HG02623 (cell line): ENCODE measurements around the gene WDR38.

Experiments used
- ATAC-seq: cut with Tn5 transposase; IDR thresholded peaks from one replicate; pipeline ENCODE4 v1.9.1; 2021; ENCODE audit warnings: moderate library complexity; ENCODE audit not compliant: unreplicated experiment

The WDR38 gene

DNA sequence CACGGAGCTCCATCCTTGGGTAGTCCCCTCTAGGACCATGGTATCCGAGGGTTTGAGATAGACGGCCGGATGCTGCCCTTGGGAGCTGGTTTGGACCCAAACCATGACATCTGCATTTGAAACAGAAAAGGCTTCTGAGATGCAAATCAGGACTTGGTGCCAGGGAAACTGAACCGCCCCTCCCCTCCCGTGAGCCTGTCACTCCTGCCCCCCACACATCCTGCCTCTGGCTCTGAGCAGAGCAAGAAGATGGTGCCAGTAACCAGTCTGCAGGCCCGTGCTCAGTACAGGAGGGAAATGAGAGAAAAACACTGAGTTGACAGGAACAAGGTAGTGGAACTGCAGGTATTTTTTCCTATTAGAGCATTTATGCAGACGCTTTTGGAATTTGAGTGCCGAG lies 27.2 kb downstream of the WDR38 start:
- no peak for ATAC-seq

DNA sequence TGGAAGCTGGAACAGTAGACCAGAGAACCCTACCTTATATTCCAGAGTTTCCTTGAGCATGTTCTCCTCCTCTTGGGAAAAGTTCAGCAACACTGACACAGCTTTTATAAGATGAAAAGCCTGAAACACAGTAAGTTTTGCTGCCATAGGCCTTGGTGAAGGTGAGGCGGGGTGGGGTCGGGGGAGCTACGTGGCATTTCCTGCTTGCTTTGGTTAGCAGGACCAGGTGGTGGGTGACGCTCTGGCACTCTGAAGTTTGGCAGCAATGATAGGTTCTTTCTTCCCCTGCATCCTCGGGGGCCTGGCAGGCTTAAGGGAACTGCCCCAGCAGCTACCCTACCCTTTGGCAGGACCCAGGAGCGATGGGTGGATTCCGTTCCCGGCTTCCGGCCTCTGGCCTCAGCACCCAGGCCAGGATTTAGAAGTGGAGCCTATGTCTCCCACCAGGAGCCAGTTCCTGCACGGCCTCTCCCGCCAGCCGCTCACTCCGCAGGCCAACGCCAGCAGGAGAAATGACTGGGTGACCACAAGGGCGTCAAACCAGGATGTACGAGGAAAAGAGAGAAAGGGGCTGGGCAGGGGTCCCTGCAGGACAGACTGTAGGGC lies 28.0 kb downstream of the WDR38 start:
- no peak for ATAC-seq

DNA sequence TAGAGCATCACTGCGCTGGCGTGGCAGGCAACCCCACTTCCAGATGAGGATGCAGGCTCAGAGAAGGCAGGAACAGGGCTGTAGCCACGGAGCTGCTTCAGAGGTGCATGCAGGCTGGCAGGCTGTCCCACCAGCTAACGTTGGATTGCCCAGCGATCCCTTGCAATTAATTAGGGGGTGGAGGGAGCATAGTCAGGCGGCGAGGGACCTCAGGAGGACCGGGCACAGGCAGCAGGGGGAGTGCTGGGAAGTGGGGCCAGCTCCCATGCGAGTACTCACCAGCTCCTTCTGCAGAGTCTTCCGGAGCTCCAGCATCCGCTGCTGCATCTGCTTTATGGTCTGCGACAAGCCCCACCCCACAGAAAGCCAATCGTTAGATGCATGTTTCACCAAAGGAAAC lies 29.0 kb downstream of the WDR38 start:
- ATAC-seq: no peak

DNA sequence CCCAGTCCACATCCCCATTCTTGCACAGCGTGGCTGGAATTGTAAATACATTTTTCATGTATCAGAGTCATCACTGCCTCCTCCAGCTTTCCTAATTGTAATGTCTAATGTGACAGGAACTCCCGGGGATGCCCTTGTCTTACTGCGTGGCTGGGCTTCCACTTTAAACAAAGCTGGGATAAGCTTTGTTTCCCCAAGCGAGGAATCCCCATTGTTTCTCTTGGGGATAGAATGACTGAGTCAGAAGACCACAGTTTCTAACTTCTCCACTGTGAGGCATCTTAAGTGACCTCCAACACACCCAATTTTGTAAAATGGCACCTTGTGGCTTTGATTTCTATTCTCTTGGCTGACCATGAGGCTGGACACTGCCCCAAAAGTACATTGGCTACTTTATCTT lies 31.1 kb downstream of the WDR38 start:
- no peak for ATAC-seq

DNA sequence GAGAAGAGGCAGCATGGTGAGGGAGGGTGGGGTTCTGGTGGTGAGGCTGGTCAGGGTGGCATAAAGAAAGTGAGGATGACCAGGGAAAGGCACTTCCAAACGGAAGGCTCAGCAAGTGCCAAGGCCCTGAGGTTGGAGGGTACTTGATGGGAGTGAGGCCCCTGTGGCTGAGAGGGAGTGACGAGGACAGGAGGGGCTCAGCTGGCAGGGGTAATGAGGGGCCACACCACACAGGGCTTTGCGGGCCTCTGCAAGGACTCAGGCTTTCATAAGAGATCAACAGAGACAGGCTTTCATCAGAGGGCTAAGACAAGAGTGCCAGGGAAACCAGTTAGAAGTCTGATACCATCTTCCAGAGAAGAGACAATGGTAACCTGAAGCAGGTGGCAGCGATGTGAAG lies 32.3 kb downstream of the WDR38 start:
- no peak for ATAC-seq

DNA sequence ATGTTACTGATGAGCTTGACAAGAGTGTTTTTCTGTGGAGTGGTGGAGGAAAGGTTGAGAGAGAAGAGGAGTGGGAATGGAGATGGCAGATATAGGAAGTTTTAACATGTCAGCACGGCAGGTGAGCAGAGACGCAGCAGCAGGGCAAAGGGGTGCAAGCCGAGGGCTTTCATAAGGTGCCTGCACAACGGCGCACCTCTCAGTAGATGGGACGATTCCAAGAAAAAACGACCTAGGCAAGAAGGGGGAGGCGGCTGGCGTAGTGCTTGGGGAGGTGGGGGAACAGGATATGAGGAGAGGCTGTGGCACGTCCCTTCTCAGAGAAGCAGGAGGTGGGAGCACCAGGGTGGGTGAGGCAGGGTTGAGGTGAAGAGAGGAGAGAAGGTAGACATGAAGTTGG lies 33.2 kb downstream of the WDR38 start:
- no peak for ATAC-seq

DNA sequence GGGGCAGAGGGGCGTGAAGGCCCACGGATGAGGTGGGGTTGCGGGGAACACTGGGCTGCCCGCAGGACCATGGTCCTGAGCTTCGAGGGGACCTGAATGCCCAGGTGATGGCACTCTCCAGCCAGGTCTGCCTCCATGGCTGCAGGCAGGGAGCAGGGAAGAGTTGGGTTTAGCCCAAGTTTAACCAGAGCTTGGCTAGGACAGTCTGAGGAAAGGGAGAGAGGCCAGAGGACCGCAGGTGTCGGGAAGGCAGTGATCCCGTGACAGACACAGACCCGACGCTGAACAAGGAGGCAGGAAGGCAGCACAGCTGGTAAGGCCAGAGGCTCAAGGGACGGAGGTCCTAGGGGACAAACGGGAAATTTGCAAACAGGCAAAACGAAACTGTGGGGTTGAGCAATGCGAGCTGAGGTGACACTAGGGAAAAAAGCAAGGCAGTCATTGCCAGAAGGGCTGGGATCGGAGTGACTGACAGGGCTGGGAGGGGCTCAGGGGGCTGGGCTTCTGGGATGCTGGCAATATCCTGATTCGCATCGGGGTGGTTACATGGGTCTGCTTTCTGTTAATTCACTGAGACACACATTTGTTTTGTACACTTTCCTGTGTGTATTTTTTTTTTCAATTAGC lies 33.7 kb downstream of the WDR38 start:
- ATAC-seq: no peak

DNA sequence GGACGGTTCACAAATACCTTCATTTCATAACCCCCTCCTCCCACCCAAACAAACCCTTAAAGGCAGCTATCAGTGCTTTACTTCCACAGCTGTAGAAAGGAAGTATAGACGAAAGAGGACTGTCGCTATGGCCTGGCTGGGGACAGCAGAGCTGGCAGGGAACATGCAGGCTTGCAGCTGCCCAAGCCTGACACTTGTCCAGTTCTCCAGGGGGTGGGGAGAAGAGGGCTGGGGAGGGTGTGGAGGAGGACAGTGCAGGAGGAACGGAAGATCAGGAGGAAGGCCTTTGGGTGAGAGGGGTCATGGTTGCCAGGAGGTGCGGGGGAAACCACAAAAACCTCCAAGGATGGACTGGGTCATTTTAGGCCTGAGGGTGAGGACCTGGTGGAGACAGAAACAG lies 34.6 kb downstream of the WDR38 start:
- ATAC-seq: no peak

DNA sequence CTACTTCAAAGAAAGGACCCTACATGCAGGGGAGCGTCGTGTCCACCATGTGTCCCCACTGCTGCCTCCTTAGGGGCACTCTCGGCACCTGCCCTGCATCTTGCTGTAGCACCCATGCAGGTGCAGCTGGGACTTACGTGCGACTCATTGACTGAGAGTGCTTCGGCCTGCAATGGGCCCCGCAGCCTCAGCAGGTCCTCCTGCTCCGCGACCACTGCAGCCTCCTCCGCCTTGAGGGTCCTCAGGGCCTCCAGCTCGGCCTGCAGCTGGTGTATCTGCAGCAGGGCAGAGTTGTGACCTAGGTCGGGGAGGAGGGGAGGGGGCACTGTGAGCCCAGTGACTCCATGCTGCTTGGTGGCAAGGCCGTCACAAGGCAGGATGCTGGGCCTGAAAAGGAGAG lies 35.7 kb downstream of the WDR38 start:
- no peak for ATAC-seq

DNA sequence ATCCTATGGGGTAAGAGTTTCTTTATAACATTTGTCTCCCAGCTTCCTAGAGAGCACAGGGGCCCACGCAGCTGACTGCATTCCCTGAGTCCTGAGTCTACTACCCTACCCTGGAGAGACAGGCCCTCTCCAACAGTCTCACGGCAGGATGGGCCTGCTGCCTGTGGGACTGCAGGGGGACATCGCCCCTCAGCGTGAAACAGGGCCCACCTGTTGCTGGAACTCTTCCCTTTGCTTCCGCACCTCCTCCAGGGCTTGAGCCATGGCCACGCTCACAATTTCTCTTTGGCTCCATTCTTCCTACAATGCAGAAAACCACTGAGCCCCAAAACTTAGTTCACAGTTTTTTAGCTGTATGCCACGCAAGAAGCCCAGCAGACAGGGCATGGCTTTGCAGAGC lies 36.9 kb downstream of the WDR38 start:
- no peak for ATAC-seq

DNA sequence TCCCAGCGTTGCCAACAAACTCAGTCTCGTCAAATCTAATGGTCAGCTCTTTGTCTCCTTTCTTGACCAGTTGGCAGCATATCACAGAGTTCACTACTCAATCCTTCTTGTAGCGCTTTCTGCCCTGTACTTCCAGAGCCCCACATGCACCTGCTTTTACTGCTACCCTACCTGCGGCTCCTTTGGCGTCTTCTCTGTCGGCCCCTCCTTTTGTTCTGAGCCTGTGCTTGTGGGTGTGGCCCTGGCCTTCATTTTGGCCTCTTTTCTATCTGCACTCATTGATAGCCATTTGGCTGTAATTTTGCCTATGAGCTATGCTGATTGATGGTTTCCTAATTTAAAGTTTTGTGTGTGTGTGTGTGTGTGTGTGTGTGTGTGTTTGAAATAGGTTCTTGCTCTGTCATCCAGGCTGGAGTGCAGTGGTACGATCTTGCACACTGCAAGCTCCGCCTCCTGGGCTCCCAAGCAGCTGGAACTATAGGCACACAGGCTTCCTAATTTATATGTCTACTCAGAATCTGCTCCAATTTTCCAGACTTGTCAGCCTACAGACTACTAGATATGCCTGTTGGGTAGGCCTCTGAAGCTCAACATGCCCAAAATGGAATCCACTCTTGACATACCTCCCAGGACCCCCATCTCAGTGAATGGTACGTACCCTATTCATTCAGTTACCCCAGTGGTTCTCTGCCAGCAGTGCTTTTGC lies 40.9 kb downstream of the WDR38 start:
- ATAC-seq: no peak

DNA sequence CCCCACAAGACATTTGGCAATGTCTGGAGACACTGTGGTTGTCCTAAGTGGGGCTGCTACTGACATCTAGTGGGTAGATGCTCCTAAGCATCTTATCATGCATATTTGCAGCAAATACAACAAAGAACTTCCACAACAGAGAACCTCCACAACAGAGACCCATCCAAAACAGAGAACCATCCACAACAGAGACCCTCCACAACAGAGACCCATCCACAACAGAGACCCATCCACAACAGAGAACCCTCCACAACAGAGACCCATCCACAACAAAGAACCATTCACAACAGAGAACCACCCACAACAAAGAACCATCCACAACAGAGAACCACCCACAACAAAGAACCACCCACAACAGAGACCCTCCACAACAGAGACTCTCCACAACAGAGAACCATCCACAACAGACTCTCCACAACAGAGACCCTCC lies 41.5 kb downstream of the WDR38 start:
- ATAC-seq: no peak

DNA sequence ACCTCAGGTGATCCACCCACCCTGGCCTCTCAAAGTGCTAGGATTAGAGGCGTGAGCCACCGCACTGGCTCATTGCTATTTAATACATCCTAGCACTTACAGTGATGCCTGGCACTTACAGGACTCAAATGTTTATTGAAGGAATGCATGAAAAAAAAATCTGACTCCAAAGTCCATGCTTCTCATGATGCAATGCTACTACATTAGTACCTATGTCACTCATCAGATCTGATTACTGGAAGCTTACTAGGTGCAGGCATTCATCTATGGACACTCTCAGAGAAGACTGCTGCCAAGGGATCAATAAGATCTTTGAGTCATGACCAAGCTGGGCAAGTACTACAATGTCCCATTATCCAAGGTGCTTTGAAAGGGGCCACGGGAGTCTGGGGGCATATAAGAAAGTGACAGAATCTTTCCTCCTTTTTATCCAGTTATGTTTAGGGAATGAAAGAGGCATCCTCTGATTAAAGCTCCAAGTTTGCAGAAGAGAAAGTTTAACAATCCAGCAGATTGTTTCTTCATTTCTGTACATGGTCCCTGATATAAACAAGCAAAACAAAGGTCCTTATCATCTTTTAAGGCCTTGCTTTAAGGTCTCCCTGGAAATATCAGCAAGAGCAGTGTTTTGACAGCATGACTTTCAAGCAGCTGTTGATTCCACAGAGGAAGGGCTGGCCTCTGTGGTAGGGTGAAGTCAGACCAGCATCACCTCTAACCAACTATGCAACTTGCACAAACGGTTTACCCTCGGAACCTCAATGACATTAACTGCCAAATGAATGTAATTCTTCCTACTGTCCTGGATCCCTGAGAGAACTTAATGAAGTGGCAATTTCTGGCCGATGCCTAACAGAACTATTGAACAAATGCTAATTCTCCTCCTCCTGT lies 44.6 kb downstream of the WDR38 start:
- no peak for ATAC-seq

DNA sequence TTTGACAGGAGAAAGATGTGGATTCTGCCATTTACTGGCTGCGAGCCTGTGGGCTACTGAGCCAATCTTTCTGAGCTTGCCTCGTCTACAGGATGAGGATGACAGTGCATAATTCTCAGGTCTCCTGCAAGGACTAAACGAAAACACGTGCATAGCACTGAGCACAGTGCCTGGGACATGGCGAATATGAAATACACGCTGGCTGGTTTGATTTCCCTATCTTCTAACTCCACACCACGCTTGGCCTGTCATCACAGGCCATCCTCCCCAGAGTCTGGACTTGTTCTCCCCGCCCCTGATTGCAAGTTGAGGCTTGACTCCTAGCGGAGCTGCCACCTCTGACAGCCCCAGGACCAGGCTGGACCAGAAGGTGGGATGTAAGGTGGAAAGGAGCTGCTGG lies 46.6 kb downstream of the WDR38 start:
- ATAC-seq: no peak

DNA sequence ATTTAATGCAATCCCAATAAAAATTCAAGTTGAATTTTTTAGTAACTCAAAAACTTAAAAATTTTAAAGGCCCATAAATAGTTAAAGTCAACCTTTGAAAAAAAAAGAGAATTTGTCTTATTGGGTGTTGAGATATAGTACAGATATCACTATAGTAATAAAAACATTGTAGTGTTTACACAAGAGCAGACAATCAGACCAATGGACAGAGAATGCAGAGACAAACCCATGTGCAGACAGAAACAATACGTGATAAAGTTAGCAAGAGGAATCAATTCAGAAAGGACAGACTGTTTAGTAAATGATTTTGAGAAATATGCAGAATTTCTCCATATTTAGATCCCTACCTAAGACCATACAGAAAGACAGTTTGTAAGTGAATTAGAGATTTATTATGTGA lies 53.7 kb downstream of the WDR38 start:
- no peak for ATAC-seq
